Stimulated activated CD8-positive, alpha-beta memory T cell treated with anti-CD3 and anti-CD28 coated beads, Interleukin-7, amount 100 ng/mL, for 1 hour (primary cell): Measurements from ENCODE around the gene PRRX1.

Source experiments
- DNase-seq, 2 donors: peaks; one replicate each; pipeline ENCODE4 v3.0.0-alpha.2; 2020; ENCODE audit warnings: low read depth in 2 of 2

The PRRX1 gene

GRCh38 chr1:170664828-170665612 lies 1.1 kb downstream of the PRRX1 start:
- no peak for DNase-seq

GRCh38 chr1:170665629-170666028 lies 1.7 kb downstream of the PRRX1 start:
- DNase-seq: no peak

GRCh38 chr1:170666541-170667254 lies 2.8 kb downstream of the PRRX1 start:
- DNase-seq: no peak

GRCh38 chr1:170668209-170669106 lies 4.5 kb downstream of the PRRX1 start:
- DNase-seq: no peak

GRCh38 chr1:170669107-170669445 lies 5.1 kb downstream of the PRRX1 start:
- DNase-seq: no peak

GRCh38 chr1:170669586-170670530 lies 5.9 kb downstream of the PRRX1 start:
- no peak for DNase-seq

GRCh38 chr1:170670802-170671628 lies 7.1 kb downstream of the PRRX1 start:
- DNase-seq: no peak

GRCh38 chr1:170671629-170671963 lies 7.7 kb downstream of the PRRX1 start:
- DNase-seq: no peak

GRCh38 chr1:170672316-170672715 lies 8.4 kb downstream of the PRRX1 start:
- DNase-seq: no peak

- DNase-seq: no peak
Observed at GRCh38 chr1:170674239-170674638, 10.3 kb downstream of the PRRX1 start.

- DNase-seq: no peak
Observed at GRCh38 chr1:170674986-170675385, 11.1 kb downstream of the PRRX1 start.

- no peak for DNase-seq
Observed at GRCh38 chr1:170675865-170676264, 11.9 kb downstream of the PRRX1 start.

GRCh38 chr1:170676628-170677027 lies 12.7 kb downstream of the PRRX1 start:
- DNase-seq: no peak

GRCh38 chr1:170678027-170678600 lies 14.2 kb downstream of the PRRX1 start:
- no peak for DNase-seq

GRCh38 chr1:170680428-170680827 lies 16.5 kb downstream of the PRRX1 start:
- DNase-seq: no peak

GRCh38 chr1:170682169-170682568 lies 18.2 kb downstream of the PRRX1 start:
- DNase-seq: no peak

- DNase-seq: no peak
Observed at GRCh38 chr1:170682809-170683208, 18.9 kb downstream of the PRRX1 start.

GRCh38 chr1:170685166-170685565 lies 21.2 kb downstream of the PRRX1 start:
- no peak for DNase-seq

GRCh38 chr1:170686291-170686690 lies 22.4 kb downstream of the PRRX1 start:
- DNase-seq: no peak

- DNase-seq: no peak
Observed at GRCh38 chr1:170687621-170688020, 23.7 kb downstream of the PRRX1 start.
